Prostate gland (tissue), 2 donors: ENCODE results near the gene MCM3AP.

Experiments used
- CTCF ChIP-seq, 4 experiments: fragments of 200-600 bp in 2 of 4; fragments of 450-650 bp in 2 of 4; sonication (generic) in 2 of 4; IDR thresholded peaks; 1 replicate in 3 of 4; 2 replicates in 1 of 4; pipeline ENCODE4 v1.5.1; 2016 to 2019; ENCODE audit warnings: antibody characterized with exemption in 4 of 4, mild to moderate bottlenecking in 2 of 4, moderate library complexity in 2 of 4
- POLR2A ChIP-seq: fragments of 450-650 bp; IDR thresholded peaks from one replicate; pipeline ENCODE4 v1.6.1; 2016; ENCODE audit warnings: antibody characterized with exemption, mild to moderate bottlenecking
- POLR2AphosphoS5 ChIP-seq: sonication (generic); formaldehyde crosslinking; IDR thresholded peaks from one replicate; pipeline ENCODE4 v1.6.1; 2017; ENCODE audit warnings: antibody characterized with exemption

- TF ChIP-seq POLR2A (no peak), CTCF (IDR thresholded peaks at IDR 0.05) (no peak), POLR2AphosphoS5 (no peak)
Measured at GRCh38 chr21:46255758-46256337, 29.6 kb downstream of the MCM3AP start.
